HG02623 (cell line): Measurements from ENCODE around the gene SURF1.
"Not testable (repeated sequence)": the region's sequence is repeated elsewhere in the genome, so short reads cannot be mapped to it uniquely, and the experiment has no call there.

Source experiments
- ATAC-seq: cut with Tn5 transposase; IDR thresholded peaks from one replicate; pipeline ENCODE4 v1.9.1; 2021; ENCODE audit warnings: moderate library complexity; ENCODE audit not compliant: unreplicated experiment

SURF1 gene

DNA sequence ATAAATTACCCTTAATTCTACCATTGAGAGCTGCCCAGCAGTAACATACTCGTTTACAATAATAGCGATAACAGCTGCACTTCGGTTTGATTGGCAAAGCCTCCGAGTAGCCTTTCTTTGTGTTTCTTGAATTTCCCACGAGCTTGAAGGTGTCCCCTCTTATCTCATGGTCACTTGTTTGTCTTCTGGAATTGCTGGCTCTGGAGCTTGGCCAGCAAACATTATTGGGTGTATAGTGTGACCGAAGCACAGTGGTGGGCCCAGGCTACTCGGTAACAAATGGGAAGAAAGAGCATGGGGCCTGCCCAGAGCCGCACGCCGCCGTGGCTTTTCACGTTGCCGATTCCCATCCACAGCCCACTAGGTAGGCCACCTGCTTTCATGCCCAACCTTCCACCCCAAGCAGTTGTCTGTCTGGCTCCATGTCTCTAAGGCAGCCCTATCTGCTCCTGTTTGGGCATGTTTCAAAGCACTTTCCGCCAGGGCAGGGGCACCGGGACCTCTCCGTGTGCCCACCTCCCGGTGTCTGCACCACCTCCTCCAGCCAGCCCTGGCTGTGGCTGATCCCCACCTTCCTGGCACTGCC is 28.5 kb upstream of the SURF1 start:
- ATAC-seq: no peak

DNA sequence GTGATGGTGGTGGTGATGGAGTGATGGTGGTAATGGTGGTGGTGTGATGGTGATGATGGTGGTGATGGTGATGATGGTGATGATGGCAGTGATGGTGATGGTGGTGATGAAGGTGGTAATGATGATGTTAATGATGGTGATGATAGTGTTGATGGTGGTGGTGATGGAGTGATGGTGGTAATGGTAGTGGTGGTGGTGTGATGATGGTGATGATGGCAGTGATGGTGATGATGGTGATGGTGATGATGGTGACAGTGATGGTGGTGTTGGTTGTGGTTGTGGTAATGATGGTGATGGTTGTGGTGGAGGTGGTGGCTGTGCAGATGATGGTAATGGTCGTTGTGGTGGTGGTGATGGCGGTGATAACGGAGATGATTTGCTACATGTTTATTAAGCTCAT is 27.2 kb upstream of the SURF1 start:
- ATAC-seq: no peak

DNA sequence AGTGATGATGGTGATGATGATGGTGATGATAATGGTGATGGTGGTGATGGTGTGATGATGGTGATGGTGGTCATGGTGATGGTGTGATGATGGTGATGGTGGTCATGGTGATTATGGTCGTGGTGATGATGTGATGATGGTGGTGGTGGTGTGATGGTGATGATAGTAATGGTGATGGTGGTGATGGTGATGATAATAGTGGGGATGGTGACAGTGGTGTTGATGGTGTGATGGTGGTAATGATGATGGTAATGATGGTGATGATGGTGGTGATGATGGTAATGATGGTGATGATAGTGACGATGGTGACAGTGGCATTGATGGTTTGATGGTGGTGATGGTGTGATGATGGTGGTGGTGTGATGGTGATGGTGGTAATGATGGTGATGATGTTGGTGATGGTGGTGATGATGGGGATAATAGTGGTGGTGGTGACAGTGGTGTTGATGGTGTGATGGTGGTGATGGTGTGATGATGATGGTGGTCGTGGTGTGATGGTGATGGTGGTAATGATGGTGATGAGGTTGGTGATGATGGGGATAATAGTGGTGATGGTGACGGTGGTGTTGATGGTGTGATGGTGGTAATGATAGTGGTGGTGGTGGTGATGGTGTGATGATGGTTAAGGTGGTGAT is 26.3 kb upstream of the SURF1 start:
- ATAC-seq: no peak

DNA sequence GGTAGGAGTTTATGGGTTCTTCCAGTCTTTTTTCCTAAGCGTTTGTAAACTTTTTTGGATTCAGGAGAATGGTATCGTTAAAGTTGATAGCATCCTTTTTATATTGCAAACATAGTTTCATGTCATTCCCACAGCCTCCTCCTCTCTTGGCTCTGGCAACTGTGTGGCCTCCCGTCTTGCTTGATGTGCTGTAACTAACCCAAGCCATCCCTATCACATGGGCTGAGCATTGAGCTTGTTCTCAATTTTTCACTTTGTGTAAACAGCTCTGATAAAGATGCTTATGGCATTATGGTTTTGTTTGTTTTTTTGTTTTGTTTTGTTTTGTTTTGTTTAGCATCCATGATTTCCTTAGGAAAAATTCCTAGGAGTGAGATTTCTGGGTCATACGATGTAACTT is 24.4 kb upstream of the SURF1 start:
- ATAC-seq: no peak

DNA sequence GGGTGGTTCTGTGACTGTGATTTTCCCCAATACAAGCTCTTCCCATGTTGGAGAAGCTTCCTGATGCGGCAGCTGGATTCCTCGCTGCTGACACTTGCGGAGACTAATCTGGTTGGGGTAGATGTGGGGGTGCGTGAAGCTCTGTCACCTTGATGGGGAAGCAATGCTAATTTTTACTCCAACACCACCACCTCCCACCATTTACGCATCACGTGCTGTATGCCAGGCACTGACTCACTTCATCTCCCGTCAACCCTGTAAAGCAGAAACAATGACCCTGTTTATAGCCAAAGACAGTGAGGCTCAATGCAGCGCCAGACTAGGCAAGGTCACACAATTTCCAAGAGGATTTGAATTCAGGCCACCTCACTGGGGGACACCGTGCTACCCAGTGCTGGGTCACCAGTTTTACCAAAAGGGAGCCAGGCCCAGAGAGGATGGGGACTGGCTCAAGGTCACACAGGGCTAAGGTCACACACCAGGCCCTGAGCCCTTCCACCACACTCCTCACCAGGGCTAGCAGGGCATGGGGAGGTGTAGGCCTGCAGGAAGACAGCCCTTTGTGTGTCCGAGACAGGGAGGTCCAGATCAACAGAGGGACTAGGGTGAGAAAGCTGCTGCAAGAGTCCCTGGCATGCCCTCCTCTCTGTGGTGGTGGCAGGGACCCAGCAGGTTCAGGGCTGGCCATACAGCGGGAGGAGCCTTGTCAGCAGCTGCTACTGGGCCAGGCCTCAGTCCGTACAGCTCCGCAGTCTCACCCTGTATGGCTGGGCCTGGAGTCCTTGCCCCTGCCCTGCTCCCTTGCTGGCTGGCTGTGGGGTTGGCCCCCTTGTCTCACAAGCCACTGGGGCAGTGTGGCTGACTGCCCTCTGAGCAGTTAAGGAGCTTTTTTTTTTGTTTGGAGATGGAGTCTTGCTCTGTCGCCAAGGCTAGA is 23.1 kb upstream of the SURF1 start:
- ATAC-seq: no peak

DNA sequence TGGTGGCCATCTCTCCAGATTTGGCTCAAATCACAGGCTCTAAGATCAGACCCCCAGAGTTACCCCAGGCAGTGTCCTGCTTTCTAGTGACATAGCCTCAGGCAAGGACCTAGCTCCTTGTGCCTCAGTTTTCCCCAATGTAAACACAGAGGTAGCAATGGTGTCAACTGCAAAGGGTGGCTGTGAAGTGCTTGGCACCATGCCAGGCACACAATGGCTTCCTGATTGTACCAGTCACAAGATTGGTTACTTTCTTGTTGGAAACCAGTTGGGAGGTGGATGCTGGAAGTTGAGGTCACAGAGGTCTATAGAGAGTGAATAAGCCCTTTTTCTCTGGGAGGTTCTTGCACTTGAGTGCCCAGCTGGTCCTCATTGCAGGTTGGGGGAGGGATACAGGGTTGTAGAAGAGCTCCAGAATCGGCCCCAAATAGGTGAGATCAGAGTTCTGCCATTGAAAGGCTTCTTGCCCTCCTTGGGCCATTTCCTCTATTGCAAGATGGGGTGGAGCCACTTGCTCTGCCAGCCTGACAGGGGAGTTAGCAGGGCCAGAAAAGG is 22.2 kb upstream of the SURF1 start:
- ATAC-seq: no peak

DNA sequence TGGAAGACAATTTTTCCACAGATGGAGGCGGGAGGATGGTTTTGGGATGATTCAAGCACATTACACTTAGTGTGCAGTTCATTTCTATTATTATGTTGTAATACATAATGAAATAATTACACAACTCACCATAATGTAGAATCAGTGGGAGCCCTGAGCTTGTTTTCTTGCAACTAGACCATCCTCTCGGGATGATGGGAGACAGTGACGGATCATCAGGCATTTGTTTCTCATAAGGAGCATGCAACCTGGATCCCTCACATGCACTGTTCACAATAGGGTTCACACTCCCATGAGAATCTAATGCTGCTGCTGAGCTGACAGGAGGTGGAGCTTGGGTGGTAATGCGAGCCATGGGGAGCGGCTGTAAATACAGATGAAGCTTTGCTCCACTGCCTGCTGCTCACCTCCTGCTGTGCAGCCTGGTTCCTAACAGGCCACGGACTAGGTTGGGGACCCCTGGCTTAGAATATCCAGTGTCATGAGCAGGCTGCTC is 21.5 kb upstream of the SURF1 start:
- no peak for ATAC-seq

DNA sequence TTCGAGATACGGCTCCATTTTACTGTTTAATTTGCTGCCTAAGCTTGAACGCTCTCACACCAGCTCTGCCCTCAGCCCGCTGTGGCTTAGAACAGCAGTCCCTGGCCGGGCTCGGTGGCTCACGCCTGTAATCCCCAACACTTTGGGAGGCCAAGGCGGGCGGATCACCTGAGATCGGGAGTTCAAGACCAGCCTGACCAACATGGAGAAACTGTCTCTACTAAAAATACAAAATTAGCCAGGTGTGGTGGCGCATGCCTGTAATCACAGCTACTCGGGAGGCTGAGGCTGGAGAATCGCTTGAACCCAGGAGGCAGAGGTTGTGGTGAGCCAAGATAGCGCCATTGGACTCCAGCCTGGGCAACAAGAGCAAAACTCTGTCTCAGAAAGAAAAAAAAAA is 21.0 kb upstream of the SURF1 start:
- ATAC-seq: not testable (repeated sequence)

DNA sequence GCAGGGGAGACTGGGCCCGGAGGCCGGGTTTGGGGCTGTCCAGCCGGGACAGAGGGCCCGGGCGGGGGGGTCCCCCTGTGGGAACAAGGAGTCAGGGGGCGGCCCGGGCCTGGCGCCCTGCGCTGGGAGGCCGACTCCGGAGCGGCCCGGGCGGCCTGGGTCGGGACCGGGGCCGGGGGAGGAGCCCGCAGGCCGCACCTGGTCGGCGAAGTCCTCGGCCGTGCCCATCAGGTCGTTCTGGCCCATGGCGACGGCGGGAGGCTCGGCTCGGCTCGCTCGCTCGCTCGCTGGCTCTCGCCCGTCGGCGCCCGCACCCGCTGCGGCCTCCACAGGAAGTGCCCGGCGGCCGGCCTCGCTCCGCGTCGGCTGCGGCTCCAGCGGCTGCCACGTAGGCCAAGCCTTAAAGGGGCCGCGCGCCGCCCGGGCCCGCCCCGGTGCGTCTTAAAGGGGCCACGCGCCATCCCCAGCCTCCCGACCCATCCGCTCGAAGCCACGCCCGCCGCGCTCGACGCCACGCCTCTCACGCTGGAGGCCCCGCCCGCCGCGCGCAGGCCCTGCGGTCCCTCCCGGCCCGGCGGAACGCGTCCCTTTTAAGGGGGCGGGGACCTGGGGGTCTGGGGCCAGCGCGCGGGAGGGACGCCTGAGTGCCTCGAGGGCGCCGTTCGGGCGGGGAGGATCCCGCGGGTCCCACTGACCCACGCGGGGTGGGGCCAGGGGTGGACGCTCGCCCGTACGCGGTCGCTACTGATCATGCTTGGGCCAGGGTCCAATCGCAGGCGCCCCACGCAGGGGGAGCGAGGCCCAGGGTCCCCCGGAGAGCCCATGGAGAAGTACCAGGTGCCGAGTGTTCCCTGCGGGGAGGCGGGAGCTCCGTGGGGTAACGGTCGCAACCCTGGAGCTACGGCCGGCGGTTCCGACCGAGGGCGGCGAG is 19.7 kb upstream of the SURF1 start, which contains the start of the genes STKLD1 and SURF4:
Gene STKLD1, plus strand, starts transcription at position 643 of the 931 bp plus-strand sequence. Its CDS starts 108 bp downstream, at position 751.
Gene SURF4, minus strand, starts transcription at position 337 of the 931 bp plus-strand sequence. Its CDS starts 91 bp downstream, at position 246.
- peak; percentile 85 for ATAC-seq

DNA sequence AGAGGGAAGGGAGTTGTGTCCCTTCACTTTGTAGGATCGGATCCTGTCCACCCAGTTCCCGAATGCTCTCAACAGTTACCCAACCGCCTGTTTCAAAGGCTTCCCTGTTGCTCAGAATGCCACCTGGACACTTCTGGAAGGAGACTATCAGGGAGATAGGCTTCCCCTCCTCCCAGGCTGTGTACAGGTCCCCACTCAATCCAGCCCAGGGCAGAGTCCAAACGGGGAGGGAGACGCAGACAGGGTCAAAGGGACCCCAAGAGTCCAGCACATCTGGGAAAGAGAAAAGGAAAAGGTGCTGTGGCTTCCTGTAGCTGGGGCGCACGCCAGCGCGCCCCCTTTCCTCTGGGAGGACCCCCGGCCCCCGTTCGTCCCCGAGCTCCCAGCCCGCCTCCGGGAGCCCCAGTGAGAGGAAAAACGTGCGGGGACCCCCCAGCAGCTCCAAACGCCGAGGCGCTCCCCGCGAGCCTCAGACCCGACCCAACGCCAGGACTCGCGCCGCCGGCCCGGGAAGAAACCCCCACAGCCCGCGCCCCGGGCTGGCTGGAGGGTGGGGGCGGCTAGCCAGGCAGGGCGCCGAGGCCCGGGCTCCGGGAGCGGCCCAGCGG is 18.9 kb upstream of the SURF1 start:
- ATAC-seq: peak; percentile 3

DNA sequence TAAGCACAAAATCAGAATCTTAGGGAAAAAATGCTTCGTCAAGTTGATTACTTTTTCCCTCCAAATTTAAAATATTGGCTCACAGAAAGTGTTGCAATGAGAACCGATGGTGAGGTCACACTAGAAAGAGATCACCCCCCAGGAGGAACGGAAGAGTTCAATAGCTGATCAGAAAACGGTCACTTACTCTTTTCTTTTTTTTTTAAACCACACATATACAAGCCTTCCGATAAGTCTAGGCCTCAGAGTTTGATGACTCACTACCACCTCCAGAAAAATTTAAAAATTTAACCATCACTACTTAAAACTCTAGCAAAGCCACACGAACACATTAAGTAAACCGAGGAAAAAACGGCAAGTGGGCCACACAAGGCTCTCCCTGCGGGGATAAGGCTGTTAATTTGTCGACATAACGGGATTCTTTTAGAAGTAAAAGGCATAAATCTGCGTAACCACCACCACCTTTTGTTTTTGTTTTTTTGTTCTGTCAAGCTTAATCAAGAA is 18.4 kb upstream of the SURF1 start:
- no peak for ATAC-seq

DNA sequence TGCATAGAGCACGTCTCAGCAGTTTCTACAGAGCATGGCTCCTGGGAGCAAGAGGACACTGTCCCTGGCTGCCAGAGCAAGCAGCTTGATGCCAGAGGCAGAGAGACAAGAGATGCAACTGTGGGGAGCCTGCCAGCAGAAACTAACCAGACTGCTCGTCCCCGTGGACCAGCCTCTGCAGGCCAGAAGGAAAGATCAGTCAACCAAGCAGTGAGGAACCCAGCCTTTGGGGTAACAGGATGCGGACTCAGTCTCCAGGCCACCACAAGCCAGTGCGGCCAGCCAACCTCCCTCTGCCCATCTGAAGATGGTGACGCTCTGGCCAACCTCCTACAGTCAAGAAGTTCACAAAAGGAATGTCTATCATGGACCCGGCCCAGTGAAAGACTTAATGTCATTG is 15.9 kb upstream of the SURF1 start:
- no peak for ATAC-seq

DNA sequence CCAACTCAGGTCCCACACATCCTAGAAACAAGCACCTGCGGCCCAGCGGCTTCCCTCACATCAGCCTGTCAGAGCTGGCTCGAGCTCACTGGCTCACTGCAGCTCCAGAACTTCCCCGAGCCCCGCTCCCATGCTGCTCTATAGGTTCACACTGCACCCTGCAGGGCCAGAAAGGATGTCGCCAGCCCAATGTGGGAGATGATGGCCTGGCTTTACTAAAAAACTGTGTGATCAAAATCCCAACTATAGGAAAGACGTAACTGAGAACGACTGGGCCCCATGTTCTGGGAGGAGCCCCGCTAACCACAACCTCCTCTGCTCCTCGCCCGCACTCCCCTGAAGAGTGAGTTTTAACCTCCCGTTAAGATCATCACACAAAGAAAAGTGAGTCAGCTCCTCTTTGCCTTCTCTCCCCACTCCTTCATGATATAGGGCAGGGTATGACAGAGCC is 15.0 kb upstream of the SURF1 start:
- ATAC-seq: no peak

DNA sequence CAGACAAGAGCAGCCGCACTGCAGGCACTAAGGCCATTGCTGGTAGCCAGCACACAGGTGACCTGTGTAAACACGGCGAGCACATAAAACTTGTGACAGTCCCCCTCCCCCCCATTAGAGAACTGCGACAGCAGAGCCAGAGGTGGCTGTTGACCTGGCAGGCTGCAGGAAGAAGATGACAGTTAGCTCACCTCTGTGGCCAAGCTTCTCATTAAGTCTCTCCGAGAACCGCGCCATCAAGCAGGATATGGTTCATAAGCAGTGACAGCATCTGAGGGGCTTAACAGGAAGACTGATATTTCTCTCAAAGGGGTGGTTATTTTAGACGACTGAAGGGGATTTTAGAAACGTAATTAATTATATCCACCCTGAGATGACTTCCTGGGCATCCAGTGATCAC is 14.4 kb upstream of the SURF1 start:
- ATAC-seq: no peak

DNA sequence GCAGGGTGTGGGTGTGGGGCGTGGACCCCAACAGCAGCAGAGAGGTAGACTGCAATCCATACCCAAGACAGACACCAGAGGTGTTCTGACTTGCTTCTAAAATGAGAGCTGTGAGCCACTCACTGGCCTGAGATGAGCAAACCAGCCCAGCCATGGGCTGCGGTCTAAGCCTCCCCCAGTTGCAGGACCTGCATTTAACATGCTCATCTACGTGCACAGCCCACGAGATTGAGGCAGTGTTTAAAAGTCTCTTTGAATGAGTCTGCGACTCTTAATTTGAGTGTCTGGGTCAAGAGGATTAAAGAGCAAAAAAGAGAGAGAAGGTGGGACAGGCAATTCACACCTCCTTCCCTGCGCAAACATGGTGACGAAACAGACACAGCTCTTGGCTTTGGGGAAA is 13.6 kb upstream of the SURF1 start:
- ATAC-seq: no peak

DNA sequence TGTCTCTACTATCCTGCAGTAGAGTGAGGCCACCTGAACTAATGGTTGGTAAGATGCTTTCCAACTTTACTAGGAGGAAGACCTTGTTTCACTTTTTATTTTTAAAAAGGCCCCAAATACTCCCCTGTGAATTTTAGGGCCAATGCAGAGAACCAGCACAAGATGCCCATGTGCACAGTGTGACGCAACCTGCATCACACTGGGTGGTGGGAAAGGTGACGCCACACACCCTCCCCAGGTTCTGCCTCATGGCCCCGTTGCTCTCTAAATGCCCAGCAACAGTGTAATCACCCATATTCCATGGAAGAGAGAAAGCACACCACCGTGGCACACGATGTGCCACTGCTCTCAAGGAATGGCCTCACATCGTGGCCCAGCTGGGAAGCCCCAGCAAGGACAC is 13.1 kb upstream of the SURF1 start:
- no peak for ATAC-seq

DNA sequence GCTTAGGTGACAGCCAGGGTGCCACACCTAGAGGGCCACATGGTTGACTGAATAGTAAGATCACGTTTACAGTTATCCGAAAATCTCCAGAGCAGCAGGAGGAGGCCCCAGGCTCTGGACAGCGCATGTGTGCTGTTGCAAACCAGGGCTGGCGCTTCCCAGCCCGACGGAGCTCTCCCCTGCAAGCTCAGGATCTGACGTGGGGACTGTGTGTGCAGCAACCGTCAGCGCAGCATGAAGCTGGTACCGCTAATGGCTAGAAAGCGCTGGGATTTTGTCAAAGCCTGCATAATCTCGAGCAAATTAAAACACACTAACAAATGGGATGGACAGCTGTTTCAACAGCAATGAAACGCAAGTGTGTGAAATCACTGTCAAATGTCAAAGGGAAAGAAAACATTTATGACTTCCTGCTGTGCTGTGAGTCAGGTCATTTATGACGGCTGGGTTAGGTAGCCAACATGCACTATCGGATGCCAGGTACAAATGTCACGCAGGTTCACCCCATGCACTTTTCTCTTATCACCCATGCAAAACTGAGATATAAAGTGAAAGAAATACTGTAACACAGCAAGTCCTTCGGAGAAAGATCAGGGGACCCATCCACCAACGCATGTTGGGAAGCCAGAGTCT is 12.1 kb upstream of the SURF1 start:
- ATAC-seq: no peak

DNA sequence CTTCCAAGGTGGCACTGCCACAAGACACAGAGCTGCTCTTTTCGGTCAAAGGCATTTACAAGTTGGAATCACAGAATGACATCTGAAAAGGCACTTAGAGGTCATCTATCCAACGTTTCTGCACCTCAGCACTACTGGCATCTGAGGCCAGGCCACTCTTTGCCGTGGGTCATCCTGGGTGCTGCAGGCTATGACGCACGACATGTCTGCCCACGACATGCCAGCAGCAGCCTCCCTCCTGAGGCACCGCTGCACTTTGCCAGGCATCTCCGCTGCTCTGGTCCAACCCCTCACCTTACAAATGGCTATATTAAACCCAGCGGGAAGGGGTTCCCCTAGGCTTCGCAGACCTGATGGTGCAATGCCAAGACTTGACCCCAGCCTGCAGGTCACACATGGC is 11.5 kb upstream of the SURF1 start:
- ATAC-seq: no peak

DNA sequence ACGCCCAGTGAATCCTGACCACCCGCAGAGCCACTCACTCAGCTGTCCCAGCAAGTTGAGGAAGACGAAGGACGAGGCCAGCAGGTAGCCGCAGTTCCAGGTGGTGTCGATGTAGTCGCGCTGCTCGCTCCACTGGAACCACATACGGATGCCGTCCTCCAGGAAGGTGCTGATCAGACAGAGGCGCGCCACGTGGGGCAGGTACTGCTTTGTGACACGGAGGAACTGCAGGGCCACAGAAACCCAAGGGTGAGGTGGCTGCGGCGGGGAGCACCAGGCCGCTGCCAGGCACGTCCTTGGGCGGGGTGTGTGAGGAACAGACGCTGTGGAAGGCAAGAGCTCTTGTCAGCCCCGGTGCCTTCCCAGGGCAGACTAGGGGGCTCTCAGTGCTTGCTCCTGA is 10.9 kb upstream of the SURF1 start:
- ATAC-seq: no peak
